Heart left ventricle (tissue), 16 donors: Measurements from ENCODE around the gene LTA4H. TPM values are rescaled to one million over a fixed set of nuclear protein-coding genes. Genes with fewer than 3 reads are reported as not detected.
A peak's percentile ranks its signal among the peaks of the same experiment; 100 is the strongest.

ENCODE experiments used
- ATAC-seq, 4 donors: fragments of 200-7000 bp; cut with Tn5 transposase; one replicate each; pipeline ENCODE4 v1.9.1; 2020 to 2022; ENCODE audit warnings: moderate library complexity in 4 of 4, mild to moderate bottlenecking in 3 of 4, moderate number of reproducible peaks in 1 of 4
- DNase-seq, 5 donors: peaks; one replicate each; pipeline ENCODE4 v3.0.0-alpha.2; 2020
- H3K27ac ChIP-seq, 12 donors: fragments of 200-600 bp; sonication (generic) in 4 of 12; one replicate each; pipeline versions ENCODE4 v1.5.0 to v1.8.0; 2016 to 2022; ENCODE audit warnings: mild to moderate bottlenecking in 2 of 12
- H3K27me3 ChIP-seq, 9 donors: fragments of 200-600 bp; sonication (generic) in 2 of 9; one replicate each; pipeline versions ENCODE4 v1.5.1 to v1.8.0; 2016 to 2022; ENCODE audit warnings: mild to moderate bottlenecking in 3 of 9
- H3K36me3 ChIP-seq, 9 donors: fragments of 200-600 bp; sonication (generic) in 2 of 9; one replicate each; pipeline versions ENCODE4 v1.5.0 to v1.8.0; 2018 to 2022; ENCODE audit warnings: mild to moderate bottlenecking in 2 of 9
- H3K4me1 ChIP-seq, 12 donors: fragments of 200-600 bp; sonication (generic) in 4 of 12; one replicate each; pipeline versions ENCODE4 v1.5.0 to v1.8.0; 2016 to 2022; ENCODE audit warnings: mild to moderate bottlenecking in 3 of 12
- H3K4me3 ChIP-seq, 12 donors: fragments of 200-600 bp; sonication (generic) in 4 of 12; one replicate each; pipeline versions ENCODE4 v1.5.0 to v1.8.0; 2017 to 2022; ENCODE audit warnings: mild to moderate bottlenecking in 9 of 12, moderate library complexity in 4 of 12
- H3K9me3 ChIP-seq, 12 donors: fragments of 200-600 bp; sonication (generic) in 4 of 12; one replicate each; pipeline versions ENCODE4 v1.5.0 to v1.8.0; 2016 to 2022; ENCODE audit warnings: mild to moderate bottlenecking in 1 of 12
- POLR2A ChIP-seq, 2 donors: fragments of 450-650 bp; IDR thresholded peaks; one replicate each; pipeline ENCODE4 v1.6.1; 2017; ENCODE audit warnings: antibody characterized with exemption in 2 of 2, mild to moderate bottlenecking in 2 of 2, moderate library complexity in 2 of 2
- WGBS, 4 donors: extraction: QIAGEN DNeasy Blood & Tissue Kit in 2 of 4; methylation state at CpG; one replicate each; pipeline versions ENCODE4 v1.1.5 to v1.1.7; 2013 to 2018; 5-methylcytosine and 5-hydroxymethylcytosine counted together
- intact Hi-C, 10 donors: fragments of 100-400 bp; cut with DNase I; formaldehyde crosslinking; loops; one replicate each; pipeline versions ENCODE4 v1.11.1 to v1.14.2; 2022
- polyA plus RNA-seq, 2 donors: library from polyadenylated mRNA; stranded (reverse); fragments of 200-250 nt; gene quantifications; one replicate each; pipeline ENCODE4 v1.2.3, GENCODE V29; 2013
- total RNA-seq, 9 donors: library from RNA; depleted of rRNA in 2 of 9; stranded (reverse); fragments of >200 nt in 2 of 9; fragmentation: NEBNext Ultra II Directional in 3 of 9; extraction: Animal tissue kit (Norgen Biotek cat#: 25700) in 3 of 9; gene quantifications; one replicate each; pipeline versions ENCODE4 v1.1.0 to v1.2.4, GENCODE V29; 2016 to 2023
- TF ChIP-seq, protein P1 (sequence below), 12 donors: fragments of 200-600 bp; sonication (generic) in 4 of 12; IDR thresholded peaks; one replicate each; pipeline versions ENCODE4 v1.5.0 to v1.8.0; 2018 to 2022; ENCODE audit warnings: antibody characterized with exemption in 12 of 12, mild to moderate bottlenecking in 5 of 12
- donor health status: ischemic (EF 13 %, LVEDD 7.1; RV severe dilation, severe dysfunction).
- donor health status: healthy with polysubstance abuse.
- donor health status: DM: no; HTN: yes; CAD: no.
- donor health status: DM: no; HTN: no; CAD: no.
- donor health status: ischemic (EF 25% LVEDD 6.9; RV normal size, moderate dysfunction).
- donor health status: ischemic (EF 25% LVEDD 5.7; RV mildly dilated, moderate dysfunction).
- donor health status: healthy.
- donor health status: DM: yes; HTN: yes; CAD: no.
- donor health status: ischemic (EF 35%, LVEDD 5.7; RV mildly dilated, moderate dysfunction).
- donor health status: nonischemic (EF 11% LVEDD 7.7; RV severe dilation, severe dysfunction).
- donor health status: DM: yes; HTN: yes; CAD: no.
- donor health status: PGD.
- donor health status: ischemic (EF 29% LVEDD 5.4; RV normal size, mild dysfunction).
- donor health status: nonischemic (EF 23%, LVEDD 6.1; RV moderate dilation, normal function).

The LTA4H gene
- total and polyA plus RNA-seq, 11 donors: 23.3 to 72.0 (median 41.6) TPM

DNA sequence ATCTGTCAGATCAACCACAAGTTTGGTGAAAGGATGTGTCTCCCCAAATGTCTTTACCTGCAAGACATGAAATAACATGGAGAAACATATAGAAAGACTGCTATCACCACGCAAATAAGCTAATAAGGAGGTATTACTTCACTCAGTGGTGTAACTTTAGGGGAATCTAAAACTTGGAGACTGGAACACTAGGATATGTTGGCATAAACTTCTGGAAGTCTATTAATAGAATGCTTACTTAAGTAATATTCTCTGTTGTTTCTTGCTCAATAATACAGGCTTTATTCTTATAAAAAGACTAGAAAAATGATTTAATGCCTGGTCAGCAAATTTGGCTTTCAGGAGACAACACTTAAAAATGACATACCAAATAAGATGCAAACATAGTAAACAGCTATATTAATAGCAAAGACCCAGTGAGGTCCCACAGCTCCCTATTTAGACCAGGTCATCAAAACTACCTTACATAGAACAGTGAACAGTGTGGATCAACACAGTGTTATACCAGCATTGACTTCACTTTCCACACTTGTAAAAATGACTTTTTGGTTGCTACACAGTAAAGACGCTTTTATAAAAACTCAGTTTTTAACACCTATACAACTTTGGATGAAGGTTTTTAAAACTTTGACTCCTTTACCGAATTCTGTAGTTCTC is 20.3 kb downstream of the LTA4H start:
- WGBS, 4 donors: 87 to 90% (median 88%) methylated on average over 3 of the region's 3 CpGs
- TF ChIP-seq, protein P1, sequence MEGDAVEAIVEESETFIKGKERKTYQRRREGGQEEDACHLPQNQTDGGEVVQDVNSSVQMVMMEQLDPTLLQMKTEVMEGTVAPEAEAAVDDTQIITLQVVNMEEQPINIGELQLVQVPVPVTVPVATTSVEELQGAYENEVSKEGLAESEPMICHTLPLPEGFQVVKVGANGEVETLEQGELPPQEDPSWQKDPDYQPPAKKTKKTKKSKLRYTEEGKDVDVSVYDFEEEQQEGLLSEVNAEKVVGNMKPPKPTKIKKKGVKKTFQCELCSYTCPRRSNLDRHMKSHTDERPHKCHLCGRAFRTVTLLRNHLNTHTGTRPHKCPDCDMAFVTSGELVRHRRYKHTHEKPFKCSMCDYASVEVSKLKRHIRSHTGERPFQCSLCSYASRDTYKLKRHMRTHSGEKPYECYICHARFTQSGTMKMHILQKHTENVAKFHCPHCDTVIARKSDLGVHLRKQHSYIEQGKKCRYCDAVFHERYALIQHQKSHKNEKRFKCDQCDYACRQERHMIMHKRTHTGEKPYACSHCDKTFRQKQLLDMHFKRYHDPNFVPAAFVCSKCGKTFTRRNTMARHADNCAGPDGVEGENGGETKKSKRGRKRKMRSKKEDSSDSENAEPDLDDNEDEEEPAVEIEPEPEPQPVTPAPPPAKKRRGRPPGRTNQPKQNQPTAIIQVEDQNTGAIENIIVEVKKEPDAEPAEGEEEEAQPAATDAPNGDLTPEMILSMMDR (IDR thresholded peaks at IDR 0.05): no peak
- TF ChIP-seq POLR2A (IDR thresholded peaks at IDR 0.05): no peak
- no peak for DNase-seq
- peak in 2 of 4 donors; percentile 48 to 53 for ATAC-seq
- intact Hi-C loops: no loop called here
- Histone ChIP-seq H3K27me3 (no peaks in the 10 kb centered on the region), H3K9me3 (no peaks in the 10 kb centered on the region), H3K36me3 (peaks cover 0 to 99% (median 87%) of the 10 kb centered on the region in 9 donors), H3K4me1 (peaks cover 0 to 11% (median 3%) of the 10 kb centered on the region in 12 donors), H3K4me3 (no peak overlapping the region), H3K27ac (no peak overlapping the region)

DNA sequence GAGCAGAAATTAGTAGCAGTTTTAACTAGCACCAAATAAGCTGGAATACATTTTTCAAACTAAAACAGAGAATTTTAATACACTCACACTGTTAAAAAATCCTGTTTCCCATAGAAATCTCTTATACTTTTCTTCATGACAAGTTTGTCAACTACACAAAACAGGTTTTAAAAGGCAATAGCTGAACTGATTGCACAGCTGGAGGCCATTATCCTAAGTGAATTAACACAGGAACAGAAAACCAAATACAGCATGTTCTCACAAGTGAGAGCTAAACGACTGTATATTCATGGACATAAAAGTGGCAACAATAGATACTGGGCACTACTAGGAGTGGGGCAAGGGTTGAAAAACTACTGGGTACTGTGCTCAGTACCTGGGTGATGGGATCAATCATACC is 27.7 kb downstream of the LTA4H start:
- Histone ChIP-seq H3K36me3 (peaks cover 0 to 100% (median 89%) of the 10 kb centered on the region in 9 donors), H3K27ac (no peak overlapping the region), H3K9me3 (no peaks in the 10 kb centered on the region), H3K27me3 (no peaks in the 10 kb centered on the region), H3K4me3 (no peak overlapping the region), H3K4me1 (no peaks in the 10 kb centered on the region)
- no peak for TF ChIP-seq POLR2A (IDR thresholded peaks at IDR 0.05)
- DNase-seq (no peak), ATAC-seq (no peak)
- WGBS, 4 donors: 56 to 68% (median 59%) methylated on average over 1 of the region's 1 CpG
- intact Hi-C loops: no loop called here

DNA sequence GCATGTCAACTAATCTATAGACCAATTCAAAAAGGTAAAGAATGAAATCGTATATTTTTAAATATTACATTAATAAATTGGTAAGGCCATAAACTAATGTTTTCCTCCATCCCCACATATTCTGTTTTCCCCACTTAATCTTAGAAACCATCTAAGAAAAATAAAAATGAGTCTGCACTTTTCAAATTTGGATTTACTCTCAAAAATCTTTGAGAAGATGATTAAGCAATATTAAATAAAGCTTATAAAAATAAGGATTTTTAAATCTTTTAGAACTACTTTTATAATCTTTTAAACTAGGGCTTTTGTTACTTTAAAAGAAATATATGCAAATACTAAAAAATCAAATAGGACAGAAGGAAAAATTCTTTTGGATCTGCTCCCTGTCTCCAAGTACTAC is 28.7 kb downstream of the LTA4H start:
- ATAC-seq (no peak), DNase-seq (no peak)
- Histone ChIP-seq H3K27ac (no peak overlapping the region), H3K36me3 (peaks cover 0 to 100% (median 89%) of the 10 kb centered on the region in 9 donors), H3K4me1 (no peaks in the 10 kb centered on the region), H3K27me3 (no peaks in the 10 kb centered on the region), H3K4me3 (no peak overlapping the region), H3K9me3 (no peaks in the 10 kb centered on the region)
- TF ChIP-seq POLR2A (IDR thresholded peaks at IDR 0.05): no peak
- TF ChIP-seq, protein P1 (IDR thresholded peaks at IDR 0.05): no peak
- intact Hi-C loops: no loop called here
- 94 to 98% (median 96%) methylated on average over 1 of the region's 1 CpG for WGBS, 4 donors

DNA sequence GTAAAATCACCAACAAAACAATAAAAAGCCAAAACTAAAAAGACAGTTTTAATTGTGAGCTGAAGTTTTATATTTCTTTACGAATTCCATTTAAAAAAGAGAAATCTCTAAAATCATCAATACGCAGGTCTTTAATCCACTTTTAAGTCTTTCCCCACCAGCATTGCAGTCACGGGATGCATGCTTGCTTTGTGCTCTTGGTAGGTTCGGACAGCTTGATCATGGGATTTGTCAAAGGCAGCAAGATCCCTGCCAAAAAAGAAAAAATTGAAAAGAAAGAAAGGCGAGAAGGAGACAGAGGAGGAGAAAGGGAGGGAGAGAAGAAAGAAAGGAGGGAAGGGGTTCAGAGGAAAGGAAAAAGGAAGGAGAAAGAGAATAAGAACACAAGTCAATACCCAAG is 34.5 kb downstream of the LTA4H start:
- DNase-seq (no peak), ATAC-seq (no peak)
- 87 to 90% (median 89%) methylated on average over 5 of the region's 5 CpGs for WGBS, 4 donors
- H3K4me3 ChIP-seq: no peak overlapping the region
- H3K27me3 ChIP-seq: no peaks in the 10 kb centered on the region
- H3K27ac ChIP-seq: no peak overlapping the region
- intact Hi-C loops: loop anchor here in 1 of 10 donors (5.0 kb wide), 1 partner anchor 84 kb away; no protein-coding TSS in a partner anchor
- no peaks in the 10 kb centered on the region for H3K9me3 ChIP-seq
- peaks cover 0 to 4% (median 0%) of the 10 kb centered on the region in 12 donors for H3K4me1 ChIP-seq
- TF ChIP-seq, protein P1 (IDR thresholded peaks at IDR 0.05): no peak
- no peak for TF ChIP-seq POLR2A (IDR thresholded peaks at IDR 0.05)
- peaks cover 0 to 63% (median 51%) of the 10 kb centered on the region in 9 donors for H3K36me3 ChIP-seq
